Aorta (tissue), 5 donors: ENCODE data around the gene SERINC5. TPM values are rescaled to one million over a fixed set of nuclear protein-coding genes. Genes with fewer than 3 reads are reported as not detected.

Experiments used
- ATAC-seq: fragments of 200-7000 bp; cut with Tn5 transposase; one replicate; pipeline ENCODE4 v1.9.1; 2022; ENCODE audit warnings: moderate library complexity; ENCODE audit not compliant: low FRiP score
- DNase-seq, 2 donors: peaks; one replicate each; pipeline ENCODE4 v3.0.0-alpha.2; 2020
- H3K27ac ChIP-seq, 2 donors: one replicate each; pipeline ENCODE4 v1.5.1; 2013; ENCODE audit warnings: low read length in 2 of 2, mild to moderate bottlenecking in 2 of 2, moderate library complexity in 2 of 2, control low read depth in 1 of 2, inconsistent platforms in 1 of 2, low read depth in 1 of 2
- H3K27me3 ChIP-seq, 2 donors: one replicate each; pipeline ENCODE4 v1.6.1; 2013; ENCODE audit warnings: control low read depth in 1 of 2, low read length in 1 of 2, mild to moderate bottlenecking in 1 of 2, moderate library complexity in 1 of 2; ENCODE audit not compliant: insufficient read depth in 2 of 2, control insufficient read depth in 1 of 2
- H3K36me3 ChIP-seq, 2 donors: one replicate each; pipeline ENCODE4 v1.6.1; 2013; ENCODE audit warnings: control low read depth in 1 of 2, low read length in 1 of 2, mild to moderate bottlenecking in 1 of 2; ENCODE audit not compliant: insufficient read depth in 2 of 2, control insufficient read depth in 1 of 2
- H3K4me1 ChIP-seq, 2 donors: one replicate each; pipeline ENCODE4 v1.6.1; 2013; ENCODE audit warnings: low read length in 2 of 2, control low read depth in 1 of 2, mild to moderate bottlenecking in 1 of 2, moderate library complexity in 1 of 2; ENCODE audit not compliant: insufficient read depth in 2 of 2, control insufficient read depth in 1 of 2
- H3K4me3 ChIP-seq, 2 donors: one replicate each; pipeline ENCODE4 v1.5.1; 2013; ENCODE audit warnings: low read length in 2 of 2, control low read depth in 1 of 2, mild to moderate bottlenecking in 1 of 2
- H3K9me3 ChIP-seq: one replicate; pipeline ENCODE4 v1.6.1; 2013; ENCODE audit warnings: mild to moderate bottlenecking, low read length; ENCODE audit not compliant: control insufficient read depth
- WGBS, 2 donors: extraction: QIAGEN DNeasy Blood & Tissue Kit; methylation state at CpG; one replicate each; pipeline ENCODE4 v1.1.7; 2013; 5-methylcytosine and 5-hydroxymethylcytosine counted together
- intact Hi-C, 2 donors: fragments of 100-400 bp; cut with DNase I; formaldehyde crosslinking; loops; one replicate each; pipeline versions ENCODE4 v1.14.2 to v1.15.0; 2022
- polyA plus RNA-seq, 2 donors: library from polyadenylated mRNA; stranded (reverse); fragments of 200-250 nt; gene quantifications; one replicate each; pipeline ENCODE4 v1.2.3, GENCODE V29; 2013
- total RNA-seq, 2 donors: library from RNA; stranded (reverse); fragmentation: NEBNext Ultra II Directional; extraction: Animal tissue kit (Norgen Biotek cat#: 25700); gene quantifications; one replicate each; pipeline ENCODE4 v1.2.1, GENCODE V29; 2021
- donor health status: healthy with polysubstance abuse.
- donor health status: Bipolar disorder and iron deficiency.
- donor health status: DM: no; HTN: no; CAD: no.
- donor health status: DM: no; HTN: no; CAD: no.
- donor health status: DM: yes; HTN: yes; CAD: no.

Gene SERINC5
- total and polyA plus RNA-seq, 4 donors: 1.4 to 22.1 (median 8.6) TPM

DNA sequence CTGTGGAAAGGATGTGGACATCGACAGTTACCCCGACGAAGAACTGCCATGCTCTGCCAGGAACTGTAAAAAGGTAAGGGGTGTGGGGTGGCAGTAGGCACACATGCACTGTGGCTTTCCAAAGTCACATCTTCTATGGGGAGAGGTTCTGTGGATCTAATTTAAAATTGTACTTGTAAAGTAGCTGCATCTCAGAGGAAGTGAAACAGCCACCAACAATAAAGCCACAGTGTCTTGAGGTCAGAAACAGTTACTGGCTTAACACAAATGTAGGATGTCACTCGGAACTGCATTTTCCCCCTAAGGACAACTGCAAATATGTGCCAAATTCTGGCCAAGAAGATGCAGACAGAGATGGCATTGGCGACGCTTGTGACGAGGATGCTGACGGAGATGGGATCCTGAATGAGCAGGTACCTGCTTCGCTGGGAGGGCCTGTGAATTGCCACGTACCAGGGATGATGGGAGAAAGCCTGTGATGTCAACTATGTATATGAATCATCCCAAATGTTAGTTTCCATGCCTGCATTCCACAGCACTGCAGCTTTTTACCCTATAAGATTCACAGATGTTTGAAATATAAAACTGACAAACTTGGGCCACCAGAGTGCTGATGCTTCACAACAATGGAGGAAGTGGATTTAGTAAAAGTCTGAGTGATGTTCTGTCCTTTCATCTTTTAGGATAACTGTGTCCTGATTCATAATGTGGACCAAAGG lies 185.4 kb downstream of the SERINC5 start:
- intact Hi-C loops: no loop called here

DNA sequence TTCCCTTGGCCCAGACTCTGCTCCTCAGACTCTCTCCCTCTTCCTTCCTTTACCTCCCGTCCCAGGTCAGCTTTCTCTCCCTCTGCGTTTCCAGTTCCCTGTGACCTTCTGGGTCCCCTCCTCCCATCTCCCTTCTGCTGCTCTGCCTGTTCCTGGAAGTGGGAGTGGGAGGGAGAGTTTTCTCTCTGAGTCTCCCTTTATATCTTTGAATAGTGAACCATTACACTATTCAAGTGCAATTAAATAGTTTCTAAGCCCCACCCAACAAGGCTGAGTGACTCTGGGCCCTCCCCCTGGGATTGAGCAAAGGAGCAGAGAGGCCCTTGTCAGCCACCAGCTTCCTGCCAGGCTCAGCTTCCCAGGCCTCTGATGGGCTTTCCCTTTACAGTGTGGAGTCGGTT lies 185.9 kb downstream of the SERINC5 start:
- Histone ChIP-seq H3K4me3 (no peak overlapping the region), H3K4me1 (no peaks in the 10 kb centered on the region), H3K36me3 (no peaks in the 10 kb centered on the region), H3K9me3 (no peaks in the 10 kb centered on the region), H3K27me3 (no peaks in the 10 kb centered on the region), H3K27ac (no peak overlapping the region)
- ATAC-seq: no peak
- DNase-seq: no peak
- WGBS, 2 donors: 39 to 61% methylated on average over 3 of the region's 3 CpGs
- intact Hi-C loops: no loop called here

More for the DNA sequence above, 185.4 kb downstream of the SERINC5 start:
- no peak overlapping the region for H3K4me3 ChIP-seq
- no peak overlapping the region for H3K27ac ChIP-seq
- no peak for DNase-seq
- H3K9me3 ChIP-seq: no peaks in the 10 kb centered on the region
- H3K27me3 ChIP-seq: no peaks in the 10 kb centered on the region
- no peak for ATAC-seq
- H3K4me1 ChIP-seq: no peaks in the 10 kb centered on the region
- WGBS, 2 donors: 82 to 86% methylated on average over 10 of the region's 10 CpGs
- no peaks in the 10 kb centered on the region for H3K36me3 ChIP-seq

DNA sequence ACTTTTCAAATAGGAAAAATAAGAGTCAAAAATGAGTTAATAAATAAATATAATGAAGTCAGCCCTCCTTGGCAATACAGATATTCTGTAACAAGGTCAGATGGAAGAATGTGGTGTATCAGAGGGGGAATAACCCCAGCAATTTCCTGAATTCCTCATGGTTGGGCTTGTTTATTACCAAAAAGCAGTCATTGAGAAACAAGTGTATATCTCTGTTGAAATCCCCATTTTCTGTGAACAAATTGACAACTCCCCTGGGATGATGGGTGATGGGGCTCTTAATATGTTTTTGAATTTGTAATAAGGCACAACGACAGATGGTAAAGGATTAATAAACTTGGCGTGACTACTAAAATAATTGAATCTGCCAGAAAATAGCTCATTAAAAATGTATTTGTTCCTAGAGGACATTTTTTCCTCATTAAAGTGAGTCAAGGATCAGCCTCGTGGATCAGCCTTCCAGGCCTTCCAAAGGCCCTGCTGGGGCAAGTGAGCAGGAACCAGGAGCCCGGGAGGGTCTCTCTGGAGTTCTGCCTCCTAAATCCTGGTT lies 186.5 kb downstream of the SERINC5 start:
- Histone ChIP-seq H3K9me3 (no peaks in the 10 kb centered on the region), H3K4me1 (no peaks in the 10 kb centered on the region), H3K27me3 (no peaks in the 10 kb centered on the region), H3K36me3 (no peaks in the 10 kb centered on the region), H3K4me3 (no peak overlapping the region), H3K27ac (no peak overlapping the region)
- intact Hi-C loops: no loop called here
- ATAC-seq (no peak), DNase-seq (no peak)
- WGBS, 2 donors: 76 to 79% methylated on average over 4 of the region's 4 CpGs

DNA sequence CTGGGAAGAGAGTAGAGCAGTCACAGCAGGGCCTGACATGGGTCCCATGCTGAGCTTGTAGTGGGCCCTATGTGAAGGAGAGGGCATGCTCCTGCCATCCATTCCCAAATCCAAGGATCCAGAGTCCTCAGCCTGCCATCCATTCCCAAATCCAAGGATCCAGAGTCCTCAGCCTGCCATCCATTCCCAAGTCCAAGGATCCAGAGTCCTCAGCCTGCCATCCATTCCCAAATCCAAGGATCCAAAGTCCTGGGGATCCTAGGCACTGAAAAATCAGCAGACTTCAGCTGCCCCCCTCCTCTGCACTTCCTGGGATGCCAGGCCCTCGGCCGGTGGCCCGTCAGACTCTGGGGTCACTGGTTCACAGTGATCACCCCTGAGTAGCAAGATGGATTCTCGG lies 187.1 kb downstream of the SERINC5 start:
- Histone ChIP-seq H3K27ac (no peak overlapping the region), H3K36me3 (no peaks in the 10 kb centered on the region), H3K27me3 (no peaks in the 10 kb centered on the region), H3K9me3 (no peaks in the 10 kb centered on the region), H3K4me3 (no peak overlapping the region), H3K4me1 (peaks cover 0 to 2% of the 10 kb centered on the region in 2 donors)
- intact Hi-C loops: no loop called here
- no peak for ATAC-seq
- DNase-seq: no peak
- WGBS, 2 donors: 84% methylated on average over 4 of the region's 4 CpGs

DNA sequence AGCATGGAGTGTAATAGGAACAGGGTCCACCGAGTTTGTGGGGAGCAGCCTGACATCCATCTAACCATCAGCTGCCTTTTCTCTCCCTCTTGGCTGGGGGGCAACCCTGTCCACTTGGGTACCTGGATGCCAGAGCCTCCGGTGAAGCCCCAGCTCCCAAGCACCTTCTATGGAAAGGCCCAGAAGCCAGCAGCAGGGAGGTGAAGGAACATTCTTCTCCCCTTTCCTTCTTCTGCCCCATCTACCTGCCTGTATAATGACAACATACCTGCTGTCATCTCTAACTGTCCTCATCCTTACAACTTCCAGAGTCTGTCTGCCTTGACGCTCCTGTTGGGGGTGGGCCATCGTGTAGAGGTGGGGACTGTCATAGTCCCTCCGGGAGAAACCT lies 187.6 kb downstream of the SERINC5 start:
- Histone ChIP-seq H3K9me3 (no peaks in the 10 kb centered on the region), H3K27me3 (no peaks in the 10 kb centered on the region), H3K27ac (no peak overlapping the region), H3K4me3 (no peak overlapping the region), H3K4me1 (peaks cover 0 to 6% of the 10 kb centered on the region in 2 donors), H3K36me3 (no peaks in the 10 kb centered on the region)
- DNase-seq: no peak
- intact Hi-C loops: no loop called here
- no peak for ATAC-seq
- 95 to 97% methylated on average over 5 of the region's 5 CpGs for WGBS, 2 donors

DNA sequence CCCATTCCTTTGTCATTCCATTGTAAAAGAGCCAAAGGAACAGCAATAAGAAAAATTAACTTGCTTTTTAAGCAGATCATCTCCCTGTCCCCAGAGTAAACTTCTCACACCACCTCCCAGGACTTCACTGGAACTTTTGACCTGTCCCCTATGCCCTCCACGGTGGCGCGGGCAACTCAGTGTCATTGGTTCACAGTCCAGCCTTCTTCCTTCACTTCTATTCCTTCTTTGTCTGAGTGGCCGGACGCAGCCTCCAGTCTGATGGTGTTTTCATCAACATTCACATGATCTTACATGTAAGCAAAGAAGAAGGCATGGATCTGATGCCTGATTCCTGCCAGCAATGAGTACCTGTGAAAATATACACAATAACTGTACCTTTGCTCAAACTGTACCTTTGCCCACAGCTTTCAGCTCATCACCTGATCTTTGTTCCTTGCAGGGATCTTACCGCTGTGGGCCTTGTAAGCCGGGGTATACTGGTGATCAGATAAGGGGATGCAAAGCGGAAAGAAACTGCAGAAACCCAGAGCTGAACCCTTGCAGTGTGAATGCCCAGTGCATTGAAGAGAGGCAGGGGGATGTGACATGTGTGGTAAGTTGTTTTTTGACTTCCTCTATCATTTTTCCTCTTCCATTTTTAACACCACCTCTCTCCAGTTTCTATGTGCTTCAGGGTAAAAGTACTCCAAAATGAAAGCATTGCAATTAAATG lies 188.2 kb downstream of the SERINC5 start:
- WGBS, 2 donors: 94 to 96% methylated on average over 8 of the region's 8 CpGs
- H3K4me3 ChIP-seq: no peak overlapping the region
- intact Hi-C loops: no loop called here
- no peaks in the 10 kb centered on the region for H3K9me3 ChIP-seq
- H3K27ac ChIP-seq: no peak overlapping the region
- peaks cover 0 to 6% of the 10 kb centered on the region in 2 donors for H3K4me1 ChIP-seq
- no peaks in the 10 kb centered on the region for H3K36me3 ChIP-seq
- DNase-seq (no peak), ATAC-seq (no peak)
- H3K27me3 ChIP-seq: no peaks in the 10 kb centered on the region

DNA sequence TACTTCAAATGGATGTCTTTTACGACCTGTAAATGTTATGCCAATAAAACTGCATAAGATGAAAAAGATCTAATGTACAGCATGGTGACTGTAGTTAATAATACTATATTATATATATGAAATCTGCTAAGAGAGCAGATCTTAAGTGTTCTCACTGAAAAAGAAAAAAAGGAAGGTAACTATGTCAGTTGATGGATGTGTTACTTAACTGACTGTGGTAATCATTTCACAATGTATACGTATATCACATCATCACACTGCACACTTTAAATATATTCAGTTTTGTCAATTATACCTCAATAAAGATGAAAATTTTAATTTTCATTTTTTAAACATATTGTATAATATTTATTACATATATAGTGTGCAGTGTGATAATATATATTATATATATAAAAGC lies 188.8 kb downstream of the SERINC5 start:
- intact Hi-C loops: no loop called here
- 89 to 93% methylated on average over 2 of the region's 2 CpGs for WGBS, 2 donors
- Histone ChIP-seq H3K4me1 (peaks cover 0 to 6% of the 10 kb centered on the region in 2 donors), H3K9me3 (no peaks in the 10 kb centered on the region), H3K36me3 (no peaks in the 10 kb centered on the region), H3K4me3 (no peak overlapping the region), H3K27ac (no peak overlapping the region), H3K27me3 (no peaks in the 10 kb centered on the region)
- no peak for ATAC-seq
- no peak for DNase-seq

DNA sequence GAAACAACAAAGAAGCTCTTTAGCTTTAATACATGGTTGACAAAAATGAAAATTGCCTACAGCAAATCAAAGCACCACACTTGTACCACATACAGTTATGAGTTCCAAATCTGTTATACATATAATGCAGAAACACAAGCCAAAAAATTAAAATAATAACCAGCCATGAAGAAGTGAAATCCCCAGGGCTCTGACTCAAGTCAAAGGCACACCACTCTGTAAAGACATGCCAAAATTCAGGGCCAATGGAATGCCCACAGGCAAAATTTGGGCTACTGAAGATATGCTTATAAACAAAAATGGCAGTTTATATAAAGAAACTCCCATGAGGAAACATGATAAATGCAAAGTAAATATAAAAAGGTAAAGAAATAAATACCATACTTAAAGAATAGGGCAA lies 191.7 kb downstream of the SERINC5 start:
- H3K27ac ChIP-seq: no peak overlapping the region
- intact Hi-C loops: no loop called here
- no peak overlapping the region for H3K4me3 ChIP-seq
- H3K4me1 ChIP-seq: peaks cover 0 to 6% of the 10 kb centered on the region in 2 donors
- ATAC-seq (no peak), DNase-seq (no peak)
- H3K27me3 ChIP-seq: no peaks in the 10 kb centered on the region
- no peaks in the 10 kb centered on the region for H3K9me3 ChIP-seq
- no peaks in the 10 kb centered on the region for H3K36me3 ChIP-seq
